CD4-positive, alpha-beta T cell treated with Interleukin-17A for 4 hours (primary cell): ENCODE results near the gene DKK2.

Source experiments
- DNase-seq: peaks from one replicate; pipeline ENCODE4 v3.0.0-alpha.2; 2020; ENCODE audit warnings: mixed read lengths

The DKK2 gene

GRCh38 chr4:106907216-106907615 is 128.9 kb downstream of the DKK2 start:
- no peak for DNase-seq

GRCh38 chr4:106906728-106907127 is 129.4 kb downstream of the DKK2 start:
- DNase-seq, result no peak

- DNase-seq, result no peak
These were observed 137.4 kb downstream of the DKK2 start for GRCh38 chr4:106898621-106899230.

GRCh38 chr4:106893903-106894302 is 142.2 kb downstream of the DKK2 start:
- no peak for DNase-seq

- no peak for DNase-seq
These were observed 142.7 kb downstream of the DKK2 start for GRCh38 chr4:106893395-106893881.

GRCh38 chr4:106892786-106893185 is 143.3 kb downstream of the DKK2 start:
- no peak for DNase-seq

GRCh38 chr4:106875340-106875739 is 160.8 kb downstream of the DKK2 start:
- DNase-seq, result no peak
